Uterus (tissue), 4 donors: Measurements from ENCODE around the gene RASA3. TPM values are rescaled to one million over a fixed set of nuclear protein-coding genes. Genes with fewer than 3 reads are reported as not detected.

Source experiments
- DNase-seq, 2 donors: peaks; one replicate each; pipeline ENCODE4 v3.0.0-alpha.2; 2019 to 2020
- H3K27ac ChIP-seq, 2 donors: fragments of 200-600 bp; sonication (generic); 1 replicate in 1 of 2; 2 replicates in 1 of 2; pipeline ENCODE4 v1.5.1; 2016 to 2018
- H3K27me3 ChIP-seq, 2 donors: fragments of 200-600 bp; sonication (generic); one replicate each; pipeline ENCODE4 v1.5.1; 2018 to 2019; ENCODE audit warnings: control low read depth in 1 of 2
- H3K36me3 ChIP-seq, 2 donors: fragments of 200-600 bp; sonication (generic); one replicate each; pipeline ENCODE4 v1.5.1; 2019; ENCODE audit warnings: control low read depth in 1 of 2
- H3K4me1 ChIP-seq, 2 donors: fragments of 200-600 bp; sonication (generic); one replicate each; pipeline ENCODE4 v1.5.1; 2018 to 2019; ENCODE audit warnings: control low read depth in 1 of 2
- H3K4me3 ChIP-seq, 2 donors: fragments of 200-600 bp; sonication (generic); 1 replicate in 1 of 2; 2 replicates in 1 of 2; pipeline ENCODE4 v1.5.1; 2018 to 2019; ENCODE audit warnings: mild to moderate bottlenecking in 1 of 2
- H3K9me3 ChIP-seq, 2 donors: fragments of 200-600 bp; sonication (generic); one replicate each; pipeline ENCODE4 v1.5.1; 2019; ENCODE audit warnings: control low read depth in 1 of 2
- POLR2A ChIP-seq, 2 donors: fragments of 450-650 bp; IDR thresholded peaks; one replicate each; pipeline ENCODE4 v1.6.1; 2016; ENCODE audit warnings: antibody characterized with exemption in 2 of 2, mild to moderate bottlenecking in 1 of 2, moderate library complexity in 1 of 2
- intact Hi-C: fragments of 100-400 bp; cut with DNase I; formaldehyde crosslinking; loops from one replicate; pipeline ENCODE4 v1.15.1; 2023; ENCODE audit warnings: low total_unique reads
- total RNA-seq, 4 donors: library from RNA; depleted of rRNA in 3 of 4; stranded (reverse); fragments of >200 nt in 3 of 4; gene quantifications; one replicate each; pipeline versions ENCODE4 v1.1.0 to v1.2.4, GENCODE V29; 2014 to 2023
- TF ChIP-seq, protein P1 (sequence below), 4 experiments: fragments of 200-600 bp in 2 of 4; fragments of 450-650 bp in 2 of 4; sonication (generic) in 2 of 4; IDR thresholded peaks; one replicate each; pipeline ENCODE4 v1.5.1; 2016 to 2019; ENCODE audit warnings: antibody characterized with exemption in 4 of 4, mild to moderate bottlenecking in 2 of 4, moderate library complexity in 1 of 4
- donor health status: DM: yes; HTN: yes; CAD: no.

Gene RASA3
- total RNA-seq, 4 donors from 2014 or later = 8.5 to 31.6 (median 17.2) TPM

DNA sequence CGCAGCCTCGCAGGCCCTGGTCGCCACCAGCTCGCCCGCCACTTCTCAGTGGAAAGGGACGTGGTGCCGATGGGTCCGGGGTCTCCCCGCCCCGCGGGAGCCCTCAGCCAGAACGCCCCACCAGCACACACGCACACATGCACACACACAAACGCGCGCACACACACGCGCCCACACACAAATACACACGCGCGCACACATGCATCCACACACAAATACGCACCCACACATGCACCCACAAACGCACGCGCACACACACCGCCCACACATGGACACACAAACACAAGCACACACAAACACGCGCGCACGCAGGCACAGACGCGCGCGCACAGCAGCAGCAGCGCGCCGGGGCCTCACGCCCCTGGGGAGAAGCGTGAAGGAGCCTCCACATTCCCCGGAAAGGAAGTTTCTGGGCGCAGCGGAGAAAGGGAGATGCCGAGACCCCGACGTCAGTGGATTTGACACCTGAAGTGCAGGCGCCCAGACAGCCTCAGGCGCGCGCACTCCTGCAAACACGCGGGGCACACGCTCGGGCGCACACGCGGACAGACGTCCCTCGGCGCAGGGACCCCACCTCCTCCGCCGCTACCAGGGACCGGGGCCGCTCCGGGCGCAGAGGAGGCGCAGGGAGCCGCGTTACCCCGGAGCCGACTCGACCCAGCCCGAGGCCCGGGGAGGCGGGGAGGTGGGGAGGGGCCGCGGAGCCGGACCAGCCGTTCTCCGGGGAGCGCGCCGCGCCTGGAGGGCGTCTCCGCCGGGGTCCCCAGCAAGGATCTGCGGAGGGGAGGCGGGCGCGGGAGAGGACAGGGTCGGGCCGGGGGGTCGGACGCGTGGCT is 622 bp downstream of the RASA3 start:
- H3K9me3 ChIP-seq = no peaks in the 10 kb centered on the region
- H3K27ac ChIP-seq = peak overlapping the region; percentile 75 to 76
- no peaks in the 10 kb centered on the region for H3K27me3 ChIP-seq
- H3K36me3 ChIP-seq = no peaks in the 10 kb centered on the region
- TF ChIP-seq, protein P1, sequence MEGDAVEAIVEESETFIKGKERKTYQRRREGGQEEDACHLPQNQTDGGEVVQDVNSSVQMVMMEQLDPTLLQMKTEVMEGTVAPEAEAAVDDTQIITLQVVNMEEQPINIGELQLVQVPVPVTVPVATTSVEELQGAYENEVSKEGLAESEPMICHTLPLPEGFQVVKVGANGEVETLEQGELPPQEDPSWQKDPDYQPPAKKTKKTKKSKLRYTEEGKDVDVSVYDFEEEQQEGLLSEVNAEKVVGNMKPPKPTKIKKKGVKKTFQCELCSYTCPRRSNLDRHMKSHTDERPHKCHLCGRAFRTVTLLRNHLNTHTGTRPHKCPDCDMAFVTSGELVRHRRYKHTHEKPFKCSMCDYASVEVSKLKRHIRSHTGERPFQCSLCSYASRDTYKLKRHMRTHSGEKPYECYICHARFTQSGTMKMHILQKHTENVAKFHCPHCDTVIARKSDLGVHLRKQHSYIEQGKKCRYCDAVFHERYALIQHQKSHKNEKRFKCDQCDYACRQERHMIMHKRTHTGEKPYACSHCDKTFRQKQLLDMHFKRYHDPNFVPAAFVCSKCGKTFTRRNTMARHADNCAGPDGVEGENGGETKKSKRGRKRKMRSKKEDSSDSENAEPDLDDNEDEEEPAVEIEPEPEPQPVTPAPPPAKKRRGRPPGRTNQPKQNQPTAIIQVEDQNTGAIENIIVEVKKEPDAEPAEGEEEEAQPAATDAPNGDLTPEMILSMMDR (IDR thresholded peaks at IDR 0.05) = no peak
- no peak for TF ChIP-seq POLR2A (IDR thresholded peaks at IDR 0.05)
- intact Hi-C loops = no loop called here
- DNase-seq = peak in 1 of 2 donors; percentile 37
- peak overlapping the region; percentile 57 to 60 for H3K4me3 ChIP-seq
- peaks cover 0 to 24% of the 10 kb centered on the region in 2 donors for H3K4me1 ChIP-seq

DNA sequence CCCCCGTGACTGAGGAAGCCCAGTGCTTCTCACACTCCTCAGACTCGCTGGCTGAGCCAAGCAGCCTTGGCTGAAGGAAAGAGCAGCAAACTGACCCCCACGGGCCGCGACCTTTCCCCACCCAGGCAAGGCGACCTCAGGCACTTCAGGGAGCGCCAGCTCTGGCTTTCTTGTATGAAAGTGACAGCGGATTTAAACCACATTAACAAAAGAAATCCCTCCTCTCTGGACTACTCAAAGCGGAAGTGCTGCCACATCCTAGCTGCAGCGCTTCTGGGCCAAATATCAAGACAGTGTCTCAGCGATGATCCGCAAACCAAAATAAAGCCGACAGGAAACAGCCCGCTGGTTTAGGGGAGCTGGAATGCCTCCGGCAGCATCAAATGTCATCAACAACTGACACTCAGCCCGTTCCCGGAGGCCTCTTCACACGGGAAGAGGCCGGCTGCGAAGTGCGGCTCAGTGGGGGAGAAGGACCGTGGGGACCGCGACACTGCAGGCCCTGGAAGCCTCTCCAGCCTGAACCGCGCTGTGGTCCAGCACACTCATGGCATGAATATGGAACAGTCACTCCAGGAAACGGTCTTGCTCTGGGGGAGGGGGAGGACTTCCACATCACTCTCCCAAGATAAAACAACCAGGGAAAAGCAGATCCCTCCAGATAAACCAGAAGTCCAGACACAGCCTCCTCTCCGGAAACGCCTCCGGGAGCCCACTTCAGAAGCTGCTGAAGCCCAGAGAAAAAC is 1.4 kb downstream of the RASA3 start:
- no peaks in the 10 kb centered on the region for H3K36me3 ChIP-seq
- H3K27ac ChIP-seq = peak overlapping the region; percentile 75 to 76
- intact Hi-C loops = no loop called here
- peaks cover 0 to 24% of the 10 kb centered on the region in 2 donors for H3K4me1 ChIP-seq
- TF ChIP-seq, protein P1 (IDR thresholded peaks at IDR 0.05) = no peak
- no peak for TF ChIP-seq POLR2A (IDR thresholded peaks at IDR 0.05)
- H3K4me3 ChIP-seq = peak overlapping the region; percentile 57 to 60
- H3K9me3 ChIP-seq = no peaks in the 10 kb centered on the region
- peak; percentile 41 to 51 for DNase-seq
- no peaks in the 10 kb centered on the region for H3K27me3 ChIP-seq

- H3K27ac ChIP-seq = peak overlapping the region; percentile 75 to 76
- H3K36me3 ChIP-seq = no peaks in the 10 kb centered on the region
- no peak for TF ChIP-seq POLR2A (IDR thresholded peaks at IDR 0.05)
- TF ChIP-seq, protein P1 (IDR thresholded peaks at IDR 0.05) = no peak
- intact Hi-C loops = no loop called here
- no peaks in the 10 kb centered on the region for H3K27me3 ChIP-seq
- no peak for DNase-seq
- peaks cover 0 to 24% of the 10 kb centered on the region in 2 donors for H3K4me1 ChIP-seq
- peak overlapping the region; percentile 57 to 60 for H3K4me3 ChIP-seq
- H3K9me3 ChIP-seq = no peaks in the 10 kb centered on the region
Measured at GRCh38 chr13:114130131-114130836, 2.1 kb downstream of the RASA3 start.

DNA sequence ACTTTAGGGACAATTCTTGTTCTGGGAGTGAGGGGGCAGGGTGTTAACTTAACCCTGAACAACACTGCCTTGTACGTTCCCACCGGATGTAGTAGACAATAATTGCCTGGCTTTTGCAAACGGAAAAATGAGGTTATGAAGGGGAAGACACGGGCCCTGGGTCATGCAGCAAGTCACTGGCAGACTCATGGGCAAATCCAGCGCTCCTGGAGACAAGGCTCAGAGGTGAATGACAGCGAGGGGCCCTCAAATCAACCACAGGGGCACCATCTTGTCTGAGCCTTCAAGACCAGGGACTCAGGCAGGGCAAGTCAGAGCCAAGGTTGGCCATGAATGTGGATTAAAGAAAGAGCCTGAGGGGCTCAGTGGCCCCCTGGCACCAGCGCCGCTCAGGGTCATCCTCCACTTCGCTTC is 2.8 kb downstream of the RASA3 start:
- Histone ChIP-seq H3K36me3 (no peaks in the 10 kb centered on the region), H3K9me3 (no peaks in the 10 kb centered on the region), H3K4me1 (peaks cover 0 to 24% of the 10 kb centered on the region in 2 donors), H3K4me3 (no peak overlapping the region), H3K27ac (peak overlapping the region; percentile 3 to 75), H3K27me3 (no peaks in the 10 kb centered on the region)
- no peak for DNase-seq
- TF ChIP-seq, protein P1 (IDR thresholded peaks at IDR 0.05) = no peak
- no peak for TF ChIP-seq POLR2A (IDR thresholded peaks at IDR 0.05)
- intact Hi-C loops = no loop called here
